Liver (tissue), 9 donors: ENCODE results near the gene RNU2-63P. TPM values are rescaled to one million over a fixed set of nuclear protein-coding genes. Genes with fewer than 3 reads are reported as not detected.
"Not testable (repeated sequence)": the region's sequence is repeated elsewhere in the genome, so short reads cannot be mapped to it uniquely, and the experiment has no call there.

Experiments used
- DNase-seq: peaks from one replicate; pipeline ENCODE4 v3.0.0-alpha.2; 2017; ENCODE audit warnings: low spot score
- H3K27ac ChIP-seq, 2 donors: one replicate each; pipeline ENCODE4 v1.7.0; 2013; ENCODE audit warnings: inconsistent platforms in 2 of 2, low read length in 2 of 2, control low read depth in 1 of 2, low read depth in 1 of 2, mild to moderate bottlenecking in 1 of 2
- H3K27me3 ChIP-seq, 4 donors: one replicate each; pipeline versions ENCODE4 v1.6.1 to v1.7.0; 2013; ENCODE audit warnings: low read length in 3 of 4, inconsistent platforms in 1 of 4, mild to moderate bottlenecking in 1 of 4, moderate library complexity in 1 of 4; ENCODE audit not compliant: control insufficient read depth in 4 of 4, insufficient read depth in 4 of 4
- H3K36me3 ChIP-seq, 4 donors: one replicate each; pipeline versions ENCODE4 v1.6.1 to v1.7.0; 2013; ENCODE audit warnings: low read length in 3 of 4, mild to moderate bottlenecking in 3 of 4, low read depth in 1 of 4, moderate library complexity in 1 of 4; ENCODE audit not compliant: control insufficient read depth in 4 of 4, insufficient read depth in 3 of 4
- H3K4me1 ChIP-seq, 4 donors: one replicate each; pipeline versions ENCODE4 v1.6.1 to v1.7.0; 2013; ENCODE audit warnings: low read length in 3 of 4, mild to moderate bottlenecking in 3 of 4, moderate library complexity in 1 of 4; ENCODE audit not compliant: control insufficient read depth in 4 of 4, insufficient read depth in 4 of 4
- H3K4me3 ChIP-seq, 3 donors: one replicate each; pipeline versions ENCODE4 v1.6.1 to v1.7.0; 2013; ENCODE audit warnings: low read length in 3 of 3, control low read depth in 1 of 3, low read depth in 1 of 3, mild to moderate bottlenecking in 1 of 3
- H3K9ac ChIP-seq, 2 donors: one replicate each; pipeline ENCODE4 v1.7.0; 2013; ENCODE audit warnings: low read length in 2 of 2, mild to moderate bottlenecking in 2 of 2, moderate library complexity in 2 of 2, control low read depth in 1 of 2, low read depth in 1 of 2
- H3K9me3 ChIP-seq, 4 donors: one replicate each; pipeline versions ENCODE4 v1.6.1 to v1.7.0; 2013; ENCODE audit warnings: low read length in 3 of 4; ENCODE audit not compliant: control insufficient read depth in 4 of 4
- ATF3 ChIP-seq: IDR thresholded peaks from 2 replicates; pipeline ENCODE4 v1.6.1; 2016; ENCODE audit warnings: antibody characterized with exemption
- CTCF ChIP-seq: fragments of 150-350 bp; IDR thresholded peaks from 2 replicates; pipeline ENCODE4 v1.5.1; 2017; ENCODE audit warnings: improper control_type of control experiment, low read depth, low read length; ENCODE audit not compliant: missing input control
- EGR1 ChIP-seq, 2 donors: IDR thresholded peaks; 2 replicates each; pipeline ENCODE4 v1.6.1; 2016 to 2018; ENCODE audit warnings: antibody characterized with exemption in 2 of 2, low read depth in 2 of 2
- FOXA1 ChIP-seq: IDR thresholded peaks from 2 replicates; pipeline ENCODE4 v1.6.1; 2016; ENCODE audit warnings: antibody characterized with exemption
- FOXA2 ChIP-seq: IDR thresholded peaks from 2 replicates; pipeline ENCODE4 v1.6.1; 2016; ENCODE audit warnings: antibody characterized with exemption
- GABPA ChIP-seq, 2 donors: IDR thresholded peaks in 1 of 2; conservative IDR thresholded peaks in 1 of 2; 2 replicates each; pipeline ENCODE4 v1.6.1; 2016; ENCODE audit warnings: antibody characterized with exemption in 2 of 2, mild to moderate bottlenecking in 1 of 2, moderate library complexity in 1 of 2
- HNF4A ChIP-seq, 2 donors: conservative IDR thresholded peaks; 2 replicates each; pipeline ENCODE4 v1.6.1; 2016; ENCODE audit warnings: antibody characterized with exemption in 2 of 2, mild to moderate bottlenecking in 2 of 2
- HNF4G ChIP-seq: IDR thresholded peaks from 2 replicates; pipeline ENCODE4 v1.6.1; 2016; ENCODE audit warnings: antibody characterized with exemption
- JUND ChIP-seq, 2 donors: IDR thresholded peaks; 2 replicates each; pipeline ENCODE4 v1.6.1; 2016; ENCODE audit warnings: antibody characterized with exemption in 2 of 2
- MAX ChIP-seq: IDR thresholded peaks from 2 replicates; pipeline ENCODE4 v1.6.1; 2016; ENCODE audit warnings: antibody characterized with exemption
- NR2F2 ChIP-seq: IDR thresholded peaks from 2 replicates; pipeline ENCODE4 v1.6.1; 2016; ENCODE audit warnings: antibody characterized with exemption
- RAD21 ChIP-seq, 2 donors: IDR thresholded peaks; 2 replicates each; pipeline ENCODE4 v1.6.1; 2016; ENCODE audit warnings: antibody characterized with exemption in 2 of 2, mild to moderate bottlenecking in 2 of 2
- REST ChIP-seq: IDR thresholded peaks from 2 replicates; pipeline ENCODE4 v1.6.1; 2016; ENCODE audit warnings: antibody characterized with exemption, mild to moderate bottlenecking
- RXRA ChIP-seq, 2 donors: IDR thresholded peaks; 2 replicates each; pipeline ENCODE4 v1.6.1; 2017 to 2018; ENCODE audit warnings: antibody characterized with exemption in 2 of 2, mild to moderate bottlenecking in 1 of 2
- SP1 ChIP-seq: IDR thresholded peaks from 2 replicates; pipeline ENCODE4 v1.6.1; 2018; ENCODE audit warnings: antibody characterized with exemption, mild to moderate bottlenecking
- TAF1 ChIP-seq: conservative IDR thresholded peaks from 2 replicates; pipeline ENCODE4 v1.6.1; 2016; ENCODE audit warnings: antibody characterized with exemption, mild to moderate bottlenecking
- YY1 ChIP-seq: IDR thresholded peaks from 2 replicates; pipeline ENCODE4 v1.6.1; 2016; ENCODE audit warnings: antibody characterized with exemption, mild to moderate bottlenecking
- ZBTB33 ChIP-seq: IDR thresholded peaks from 2 replicates; pipeline ENCODE4 v1.6.1; 2016; ENCODE audit warnings: antibody characterized with exemption
- WGBS: extraction: QIAGEN DNeasy Blood & Tissue Kit; methylation state at CpG from one replicate; pipeline ENCODE4 v1.1.7; 2013; 5-methylcytosine and 5-hydroxymethylcytosine counted together
- polyA plus RNA-seq, 2 donors: library from polyadenylated mRNA; stranded (reverse) in 1 of 2; unstranded in 1 of 2; fragments of 200-250 nt in 1 of 2; fragments of >200 nt in 1 of 2; fragmentation: Nextera tagmentation in 1 of 2; extraction: Ambion mirVana in 1 of 2; gene quantifications; one replicate each; pipeline versions ENCODE4 v1.2.1 to v1.2.3, GENCODE V29; 2013 to 2015
- total RNA-seq, 2 donors: library from RNA; depleted of rRNA; stranded (reverse); fragments of >200 nt; gene quantifications; one replicate each; pipeline ENCODE4 v1.2.3, GENCODE V29; 2014
- donor health status: healthy.
- donor health status: healthy.
- donor health status: healthy.
- donor health status: healthy.
- donor health status: healthy.

The RNU2-63P gene
- total and polyA plus RNA-seq, 4 donors, result not detected

GRCh38 chr2:88048541-88048940, 32.2 kb upstream of the RNU2-63P start (continued):
- TF ChIP-seq MAX (no peak), SP1 (no peak), GABPA (IDR thresholded peaks at IDR 0.05 in 1 of 2, conservative IDR thresholded peaks at IDR 0.05 in 1 of 2) (no peak), NR2F2 (no peak), TAF1 (no peak), RXRA (IDR thresholded peaks at IDR 0.05) (no peak), RAD21 (IDR thresholded peaks at IDR 0.05) (no peak), JUND (IDR thresholded peaks at IDR 0.05) (no peak)

GRCh38 chr2:88045561-88045960, 29.2 kb upstream of the RNU2-63P start:
- H3K4me3 ChIP-seq, H3K4me1 ChIP-seq, DNase-seq, H3K36me3 ChIP-seq, H3K27me3 ChIP-seq, H3K9me3 ChIP-seq, H3K27ac ChIP-seq, H3K9ac ChIP-seq: not testable (repeated sequence)
- 66% methylated on average over 6 of the region's 6 CpGs for WGBS

- TF ChIP-seq ATF3, result no peak
- no peak for TF ChIP-seq JUND (IDR thresholded peaks at IDR 0.05)
- TF ChIP-seq GABPA (IDR thresholded peaks at IDR 0.05 in 1 of 2, conservative IDR thresholded peaks at IDR 0.05 in 1 of 2), result no peak
- TF ChIP-seq YY1, result no peak
- TF ChIP-seq FOXA2, result no peak
- TF ChIP-seq ZBTB33, result no peak
- no peak for TF ChIP-seq RXRA (IDR thresholded peaks at IDR 0.05)
- TF ChIP-seq TAF1, result no peak
- TF ChIP-seq CTCF, result no peak
- TF ChIP-seq FOXA1, result no peak
- TF ChIP-seq REST, result no peak
- TF ChIP-seq RAD21 (IDR thresholded peaks at IDR 0.05), result no peak
- no peak for TF ChIP-seq MAX
- no peak for TF ChIP-seq HNF4A (conservative IDR thresholded peaks at IDR 0.05)
- TF ChIP-seq HNF4G, result no peak
- no peak for TF ChIP-seq EGR1 (IDR thresholded peaks at IDR 0.05; ENCODE audit: low read depth in 2 of 2)
- TF ChIP-seq SP1, result no peak
- TF ChIP-seq NR2F2, result no peak
Observed at GRCh38 chr2:88042476-88042875, 26.1 kb upstream of the RNU2-63P start.

More at GRCh38 chr2:88042476-88042875, 26.1 kb upstream of the RNU2-63P start:
- H3K36me3 ChIP-seq, result no peaks in the 10 kb centered on the region
- H3K9ac ChIP-seq, result no peak overlapping the region
- no peaks in the 10 kb centered on the region for H3K9me3 ChIP-seq
- no peak overlapping the region for H3K4me3 ChIP-seq
- no peak for DNase-seq
- peaks cover 0 to 9% (median 1%) of the 10 kb centered on the region in 4 donors for H3K4me1 ChIP-seq
- no peak overlapping the region for H3K27ac ChIP-seq
- WGBS, result 98% methylated on average over 5 of the region's 5 CpGs
- no peaks in the 10 kb centered on the region for H3K27me3 ChIP-seq
